ENCODE data around the gene KAT2B.

GRCh38 chr3:20185331-20185678, 145.1 kb downstream of the KAT2B start:
- TF ChIP-seq, protein P1, sequence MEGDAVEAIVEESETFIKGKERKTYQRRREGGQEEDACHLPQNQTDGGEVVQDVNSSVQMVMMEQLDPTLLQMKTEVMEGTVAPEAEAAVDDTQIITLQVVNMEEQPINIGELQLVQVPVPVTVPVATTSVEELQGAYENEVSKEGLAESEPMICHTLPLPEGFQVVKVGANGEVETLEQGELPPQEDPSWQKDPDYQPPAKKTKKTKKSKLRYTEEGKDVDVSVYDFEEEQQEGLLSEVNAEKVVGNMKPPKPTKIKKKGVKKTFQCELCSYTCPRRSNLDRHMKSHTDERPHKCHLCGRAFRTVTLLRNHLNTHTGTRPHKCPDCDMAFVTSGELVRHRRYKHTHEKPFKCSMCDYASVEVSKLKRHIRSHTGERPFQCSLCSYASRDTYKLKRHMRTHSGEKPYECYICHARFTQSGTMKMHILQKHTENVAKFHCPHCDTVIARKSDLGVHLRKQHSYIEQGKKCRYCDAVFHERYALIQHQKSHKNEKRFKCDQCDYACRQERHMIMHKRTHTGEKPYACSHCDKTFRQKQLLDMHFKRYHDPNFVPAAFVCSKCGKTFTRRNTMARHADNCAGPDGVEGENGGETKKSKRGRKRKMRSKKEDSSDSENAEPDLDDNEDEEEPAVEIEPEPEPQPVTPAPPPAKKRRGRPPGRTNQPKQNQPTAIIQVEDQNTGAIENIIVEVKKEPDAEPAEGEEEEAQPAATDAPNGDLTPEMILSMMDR (conservative IDR thresholded peaks at IDR 0.05 in 1 of 2, IDR thresholded peaks at IDR 0.05 in 1 of 2; ENCODE audit: extremely low read depth in 1 of 2, insufficient read depth in 1 of 2, low read depth in 1 of 2, low read length in 2 of 2) = no peak
- no peak for TF ChIP-seq EZH2 (IDR thresholded peaks at IDR 0.05; ENCODE audit: borderline replicate concordance, low read length)

Measured in mammary epithelial cell (primary cell).